22Rv1 (cell line): Measurements from ENCODE around the gene ITFG1.

Source experiments
- ZFX ChIP-seq: fragments of 450-650 bp; IDR thresholded peaks from 2 replicates; pipeline ENCODE4 v1.6.1; 2017; ENCODE audit warnings: antibody characterized with exemption, borderline replicate concordance
- TF ChIP-seq, protein P1 (sequence below): fragments of 450-650 bp; IDR thresholded peaks from 2 replicates; pipeline ENCODE4 v1.5.1; 2017; ENCODE audit warnings: mild to moderate bottlenecking

DNA sequence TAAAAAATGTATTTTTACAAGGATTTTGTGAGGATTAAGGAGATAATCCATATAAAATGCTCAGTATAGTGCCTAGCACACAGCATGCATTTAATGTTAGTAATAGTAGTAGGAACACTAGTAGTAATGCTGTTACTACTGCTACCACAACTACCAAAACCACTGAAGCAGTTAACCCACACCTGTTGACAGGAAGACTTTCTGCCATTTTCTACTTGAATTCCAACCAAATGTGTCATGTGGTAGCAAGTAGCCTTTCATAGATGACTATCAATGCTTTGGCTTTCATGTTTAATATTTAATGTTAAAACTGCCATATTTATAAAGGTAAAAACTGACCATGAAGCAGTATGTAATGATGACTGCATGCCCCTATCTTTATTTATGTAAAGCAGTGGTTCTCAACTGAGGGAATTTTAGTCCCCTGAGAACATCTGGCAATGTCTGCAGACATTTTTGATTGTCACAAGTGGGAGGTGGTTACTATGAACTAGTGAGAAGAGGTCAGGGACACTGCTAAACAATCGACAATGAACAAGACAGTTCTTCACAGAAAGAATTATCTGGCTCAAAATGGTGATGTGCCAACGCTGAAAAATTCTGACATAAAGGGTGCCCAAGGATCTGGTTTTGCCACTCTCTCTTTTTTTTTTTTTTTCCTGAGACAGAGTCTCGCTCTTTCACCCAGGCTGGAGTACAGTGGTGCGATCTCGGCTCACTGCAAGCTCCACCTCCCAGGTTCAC lies 89.4 kb downstream of the ITFG1 start:
- TF ChIP-seq, protein P1, sequence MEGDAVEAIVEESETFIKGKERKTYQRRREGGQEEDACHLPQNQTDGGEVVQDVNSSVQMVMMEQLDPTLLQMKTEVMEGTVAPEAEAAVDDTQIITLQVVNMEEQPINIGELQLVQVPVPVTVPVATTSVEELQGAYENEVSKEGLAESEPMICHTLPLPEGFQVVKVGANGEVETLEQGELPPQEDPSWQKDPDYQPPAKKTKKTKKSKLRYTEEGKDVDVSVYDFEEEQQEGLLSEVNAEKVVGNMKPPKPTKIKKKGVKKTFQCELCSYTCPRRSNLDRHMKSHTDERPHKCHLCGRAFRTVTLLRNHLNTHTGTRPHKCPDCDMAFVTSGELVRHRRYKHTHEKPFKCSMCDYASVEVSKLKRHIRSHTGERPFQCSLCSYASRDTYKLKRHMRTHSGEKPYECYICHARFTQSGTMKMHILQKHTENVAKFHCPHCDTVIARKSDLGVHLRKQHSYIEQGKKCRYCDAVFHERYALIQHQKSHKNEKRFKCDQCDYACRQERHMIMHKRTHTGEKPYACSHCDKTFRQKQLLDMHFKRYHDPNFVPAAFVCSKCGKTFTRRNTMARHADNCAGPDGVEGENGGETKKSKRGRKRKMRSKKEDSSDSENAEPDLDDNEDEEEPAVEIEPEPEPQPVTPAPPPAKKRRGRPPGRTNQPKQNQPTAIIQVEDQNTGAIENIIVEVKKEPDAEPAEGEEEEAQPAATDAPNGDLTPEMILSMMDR = no peak
- TF ChIP-seq ZFX = no peak
